Measurements from ENCODE around the gene WNK1. TPM values are rescaled to one million over a fixed set of nuclear protein-coding genes. Genes with fewer than 3 reads are reported as not detected.

The WNK1 gene
- polyA plus RNA-seq, 3 donors, result 8.7 to 57.2 (median 20.9) TPM

GRCh38 chr12:759628-760027 lies 7.2 kb downstream of the WNK1 start:
- H3K4me3 ChIP-seq (replicated peaks in 1 of 3; ENCODE audit: low read depth in 2 of 3, low read length in 3 of 3), result no peak overlapping the region
- H3K4me3 Mint-ChIP-seq, result no peak overlapping the region
- H3K4me2 ChIP-seq (replicated peaks; ENCODE audit: extremely low read depth, low read length, poor library complexity, severe bottlenecking), result no peak overlapping the region
- TF ChIP-seq CTCF (IDR thresholded peaks at IDR 0.05), result no peak
- H3K27ac ChIP-seq (ENCODE audit: low read depth in 1 of 2, low read length in 2 of 2), result no peak overlapping the region
- H3K4me1 Mint-ChIP-seq, result peaks cover 36% of the 10 kb centered on the region
- H2AFZ ChIP-seq (ENCODE audit: insufficient read depth, low read depth, low read length, poor library complexity, severe bottlenecking), result no peak overlapping the region
- H3K79me2 ChIP-seq (ENCODE audit: insufficient read depth, low read length), result peaks cover 98% of the 10 kb centered on the region
- H3K9ac ChIP-seq (ENCODE audit: insufficient read depth, low read length, poor library complexity, severe bottlenecking), result no peak overlapping the region
- peaks cover 3 to 9% of the 10 kb centered on the region in 2 donors for H3K36me3 ChIP-seq (replicated peaks in 1 of 2; ENCODE audit: control insufficient read depth in 1 of 2, insufficient read depth in 2 of 2, low read length in 2 of 2)
- H3K27me3 ChIP-seq (ENCODE audit: control insufficient read depth in 2 of 2, insufficient read depth in 2 of 2, low read length in 2 of 2), result no peaks in the 10 kb centered on the region
- WGBS (ENCODE audit: insufficient coverage), result 100% methylated on average over 1 of the region's 1 CpG
- no peak overlapping the region for H3K27ac Mint-ChIP-seq
- intact Hi-C loops (cut with micrococcal nuclease), result loop anchor here (10.0 kb wide), 3 partner anchors 45 to 235 kb away; partner anchors contain the start of gene ERC1 (in 1 of the 2)
- peaks cover 0 to 2% (median 0%) of the 10 kb centered on the region in 3 donors for H3K27me3 Mint-ChIP-seq (ENCODE audit: low read depth in 3 of 3)
- DNase-seq, result no peak
- no peaks in the 10 kb centered on the region for H3K9me3 ChIP-seq (replicated peaks in 1 of 2; ENCODE audit: control insufficient read depth in 1 of 2, insufficient read depth in 1 of 2, low read length in 2 of 2)
- peaks cover 8 to 24% of the 10 kb centered on the region in 2 donors for H3K36me3 Mint-ChIP-seq
- H3K9me3 Mint-ChIP-seq, result peaks cover 0 to 3% (median 0%) of the 10 kb centered on the region in 7 donors
- H3K4me1 ChIP-seq (ENCODE audit: control insufficient read depth in 1 of 2, insufficient read depth in 2 of 2, low read length in 2 of 2), result peaks cover 26 to 36% of the 10 kb centered on the region in 2 donors
- H4K20me1 ChIP-seq (ENCODE audit: insufficient read depth, low read length), result peaks cover 84% of the 10 kb centered on the region

- Histone ChIP-seq H3K4me2 (replicated peaks; ENCODE audit: extremely low read depth, low read length, poor library complexity, severe bottlenecking) (no peak overlapping the region), H3K9me3 (replicated peaks in 1 of 2; ENCODE audit: control insufficient read depth in 1 of 2, insufficient read depth in 1 of 2, low read length in 2 of 2) (no peaks in the 10 kb centered on the region), H3K9ac (ENCODE audit: insufficient read depth, low read length, poor library complexity, severe bottlenecking) (no peak overlapping the region), H3K27ac (ENCODE audit: low read depth in 1 of 2, low read length in 2 of 2) (no peak overlapping the region), H4K20me1 (ENCODE audit: insufficient read depth, low read length) (peaks cover 84% of the 10 kb centered on the region), H2AFZ (ENCODE audit: insufficient read depth, low read depth, low read length, poor library complexity, severe bottlenecking) (no peak overlapping the region), H3K79me2 (ENCODE audit: insufficient read depth, low read length) (peaks cover 98% of the 10 kb centered on the region), H3K4me3 (replicated peaks in 1 of 3; ENCODE audit: low read depth in 2 of 3, low read length in 3 of 3) (no peak overlapping the region), H3K36me3 (replicated peaks in 1 of 2; ENCODE audit: control insufficient read depth in 1 of 2, insufficient read depth in 2 of 2, low read length in 2 of 2) (peaks cover 3 to 9% of the 10 kb centered on the region in 2 donors), H3K4me1 (ENCODE audit: control insufficient read depth in 1 of 2, insufficient read depth in 2 of 2, low read length in 2 of 2) (peaks cover 21% of the 10 kb centered on the region in 2 donors), H3K27me3 (ENCODE audit: control insufficient read depth in 2 of 2, insufficient read depth in 2 of 2, low read length in 2 of 2) (no peaks in the 10 kb centered on the region)
- Mint-ChIP-seq H3K9me3 (peaks cover 0 to 3% (median 0%) of the 10 kb centered on the region in 7 donors), H3K36me3 (peaks cover 8 to 28% of the 10 kb centered on the region in 2 donors), H3K27ac (no peak overlapping the region), H3K4me3 (no peak overlapping the region), H3K4me1 (peaks cover 24% of the 10 kb centered on the region), H3K27me3 (ENCODE audit: low read depth in 3 of 3) (peaks cover 0 to 2% (median 0%) of the 10 kb centered on the region in 3 donors)
- intact Hi-C loops (cut with micrococcal nuclease), result no loop called here
- no peak for DNase-seq
- no peak for TF ChIP-seq CTCF (IDR thresholded peaks at IDR 0.05)
- WGBS (ENCODE audit: insufficient coverage), result no CpG with 5 or more reads among the region's 1 CpG
Measured at GRCh38 chr12:761256-761655, 8.9 kb downstream of the WNK1 start.
